Mononuclear cell (primary cell): ENCODE data around the gene SLC25A2. TPM values are rescaled to one million over a fixed set of nuclear protein-coding genes. Genes with fewer than 3 reads are reported as not detected.
"Not testable (repeated sequence)": the region's sequence is repeated elsewhere in the genome, so short reads cannot be mapped to it uniquely, and the experiment has no call there.

ENCODE experiments used
- H3K27me3 ChIP-seq: 2 replicates; pipeline ENCODE4 v1.6.0; 2011; ENCODE audit warnings: low read length, control low read depth; ENCODE audit not compliant: insufficient read depth
- H3K4me1 ChIP-seq: 2 replicates; pipeline ENCODE4 v1.5.1; 2011; ENCODE audit warnings: mild to moderate bottlenecking, low read length, control low read depth; ENCODE audit not compliant: insufficient read depth
- H3K4me3 ChIP-seq: 2 replicates; pipeline ENCODE4 v1.5.1; 2011; ENCODE audit warnings: mild to moderate bottlenecking, low read length, moderate library complexity
- H3K9me3 ChIP-seq: 2 replicates; pipeline ENCODE4 v1.5.1; 2011; ENCODE audit warnings: low read depth, mild to moderate bottlenecking, control low read depth, low read length
- total RNA-seq: library from RNA; depleted of rRNA; stranded (reverse); fragments of >200 nt; gene quantifications from one replicate; pipeline ENCODE4 v1.2.3, GENCODE V29; 2012

SLC25A2 gene
- 0.73 TPM for total RNA-seq

- Histone ChIP-seq H3K27me3 (no peaks in the 10 kb centered on the region), H3K4me3 (no peak within 1 kb of the TSS), H3K9me3 (peaks cover 56% of the 10 kb centered on the region), H3K4me1 (no peaks in the 10 kb centered on the region)
Measured at GRCh38 chr5:141303756-141304155, at the start of gene SLC25A2. TSS of gene SLC25A2 (minus strand) at chr5:141304049. CDS start at chr5:141303865, 184 bp downstream.

- Histone ChIP-seq H3K27me3 (peaks cover 84% of the 10 kb centered on the region), H3K9me3 (peaks cover 10% of the 10 kb centered on the region), H3K4me3 (no peak overlapping the region), H3K4me1 (no peaks in the 10 kb centered on the region)
Measured at GRCh38 chr5:141351591-141351990, 47.7 kb upstream of the SLC25A2 start.

GRCh38 chr5:141349917-141350619 lies 46.2 kb upstream of the SLC25A2 start, which contains the start of gene PCDHGB1:
TSS of gene PCDHGB1 (plus strand) at chr5:141350099. CDS start at chr5:141350261, 162 bp downstream.
- Histone ChIP-seq H3K9me3 (peaks cover 10% of the 10 kb centered on the region), H3K27me3 (peaks cover 79% of the 10 kb centered on the region), H3K4me1 (no peaks in the 10 kb centered on the region), H3K4me3 (no peak within 1 kb of the TSS)

GRCh38 chr5:141346017-141346416 lies 42.2 kb upstream of the SLC25A2 start:
- Histone ChIP-seq H3K9me3 (peaks cover 12% of the 10 kb centered on the region), H3K27me3 (peaks cover 82% of the 10 kb centered on the region)
- H3K4me3 ChIP-seq, H3K4me1 ChIP-seq: not testable (repeated sequence)

GRCh38 chr5:141345327-141345726 lies 41.5 kb upstream of the SLC25A2 start:
- Histone ChIP-seq H3K4me3 (no peak overlapping the region), H3K27me3 (peaks cover 77% of the 10 kb centered on the region), H3K9me3 (peaks cover 12% of the 10 kb centered on the region), H3K4me1 (no peaks in the 10 kb centered on the region)

GRCh38 chr5:141343953-141344463 lies 40.2 kb upstream of the SLC25A2 start:
- H3K27me3 ChIP-seq: peaks cover 75% of the 10 kb centered on the region
- H3K4me3 ChIP-seq: no peak overlapping the region
- peaks cover 12% of the 10 kb centered on the region for H3K9me3 ChIP-seq
- H3K4me1 ChIP-seq: no peaks in the 10 kb centered on the region

- Histone ChIP-seq H3K27me3 (peaks cover 75% of the 10 kb centered on the region), H3K9me3 (peaks cover 7% of the 10 kb centered on the region), H3K4me3 (no peak within 1 kb of the TSS), H3K4me1 (no peaks in the 10 kb centered on the region)
Measured at GRCh38 chr5:141343242-141343952, 39.5 kb upstream of the SLC25A2 start, which contains the start of gene PCDHGA3. TSS of gene PCDHGA3 (plus strand) at chr5:141343829. CDS start at chr5:141344034, 205 bp downstream.

GRCh38 chr5:141342773-141343172 lies 38.9 kb upstream of the SLC25A2 start:
- peaks cover 75% of the 10 kb centered on the region for H3K27me3 ChIP-seq
- H3K9me3 ChIP-seq: peaks cover 5% of the 10 kb centered on the region
- no peaks in the 10 kb centered on the region for H3K4me1 ChIP-seq
- no peak overlapping the region for H3K4me3 ChIP-seq

- H3K27me3 ChIP-seq: peaks cover 84% of the 10 kb centered on the region
- H3K9me3 ChIP-seq: peaks cover 21% of the 10 kb centered on the region
- H3K4me1 ChIP-seq, H3K4me3 ChIP-seq: not testable (repeated sequence)
Measured at GRCh38 chr5:141340781-141341354, 37.0 kb upstream of the SLC25A2 start.

- H3K9me3 ChIP-seq: peaks cover 17% of the 10 kb centered on the region
- no peaks in the 10 kb centered on the region for H3K4me1 ChIP-seq
- no peak within 1 kb of the TSS for H3K4me3 ChIP-seq
- H3K27me3 ChIP-seq: peaks cover 86% of the 10 kb centered on the region
Measured at GRCh38 chr5:141338538-141339306, 34.9 kb upstream of the SLC25A2 start, which contains the start of gene PCDHGA2. TSS of gene PCDHGA2 (plus strand) at chr5:141338760.

GRCh38 chr5:141332571-141332970 lies 28.7 kb upstream of the SLC25A2 start:
- Histone ChIP-seq H3K27me3 (peaks cover 84% of the 10 kb centered on the region), H3K9me3 (peaks cover 26% of the 10 kb centered on the region)

GRCh38 chr5:141330299-141331080 lies 26.6 kb upstream of the SLC25A2 start, which contains the start of gene PCDHGA1:
TSS of gene PCDHGA1 (plus strand) at chr5:141330514.
- Histone ChIP-seq H3K4me1 (no peaks in the 10 kb centered on the region), H3K9me3 (peaks cover 9% of the 10 kb centered on the region), H3K27me3 (peaks cover 74% of the 10 kb centered on the region), H3K4me3 (no peak within 1 kb of the TSS)

More at GRCh38 chr5:141332571-141332970, 28.7 kb upstream of the SLC25A2 start:
- not testable (repeated sequence) for H3K4me3 ChIP-seq, H3K4me1 ChIP-seq

- H3K9me3 ChIP-seq: peaks cover 9% of the 10 kb centered on the region
- H3K4me1 ChIP-seq: no peaks in the 10 kb centered on the region
- no peak overlapping the region for H3K4me3 ChIP-seq
- H3K27me3 ChIP-seq: peaks cover 59% of the 10 kb centered on the region
Measured at GRCh38 chr5:141328231-141328630, 24.4 kb upstream of the SLC25A2 start.
